H1 (cell line): ENCODE results near the gene SUCLG2. TPM values are rescaled to one million over a fixed set of nuclear protein-coding genes. Genes with fewer than 3 reads are reported as not detected.

Experiments
- CTCF ChIA-PET: fragments of 300-600 bp; sonication (Branson Sonifier 250); formaldehyde crosslinking; loops from one replicate; lab custom pipeline; 2021; ENCODE audit not compliant: partially characterized antibody; lab: Charles Lee
- POLR2A ChIA-PET: fragments of 300-600 bp; sonication (Branson Sonifier 250); formaldehyde crosslinking; loops from one replicate; lab custom pipeline; 2021; ENCODE audit warnings: inconsistent platforms; ENCODE audit not compliant: partially characterized antibody; lab: Charles Lee
- DNase-seq, 2 experiments: peaks; one replicate each; pipeline versions ENCODE4 v3.0.0 to v3.0.0-alpha.2; 2010 to 2022; ENCODE audit warnings: low spot score in 2 of 2, low read depth in 1 of 2, mixed read lengths in 1 of 2
- FAIRE-seq: peaks from 2 replicates; lab custom pipeline; 2011; peaks lifted over from hg19 to GRCh38; lab: Jason Lieb, UNC
- H2AFZ ChIP-seq: 2 replicates; pipeline ENCODE4 v1.8.1; 2012; ENCODE audit warnings: low read length, inconsistent platforms
- H2AK5ac ChIP-seq: 2 replicates; pipeline ENCODE4 v1.6.1; 2013; ENCODE audit warnings: low read depth, low read length
- H2BK120ac ChIP-seq: replicated peaks from 2 replicates; pipeline ENCODE3; 2013; ENCODE audit warnings: low read depth, low read length, inconsistent platforms
- H2BK12ac ChIP-seq: 2 replicates; pipeline ENCODE4 v1.6.1; 2013; ENCODE audit warnings: low read depth, low read length
- H2BK15ac ChIP-seq: 2 replicates; pipeline ENCODE4 v1.6.1; 2013; ENCODE audit warnings: low read length
- H2BK20ac ChIP-seq: 2 replicates; pipeline ENCODE4 v1.6.1; 2013; ENCODE audit warnings: low read length
- H2BK5ac ChIP-seq: 2 replicates; pipeline ENCODE4 v1.6.1; 2013; ENCODE audit warnings: low read depth, low read length
- H3K14ac ChIP-seq: 2 replicates; pipeline ENCODE4 v1.6.1; 2013; ENCODE audit warnings: inconsistent platforms; ENCODE audit not compliant: insufficient read length
- H3K18ac ChIP-seq: 2 replicates; pipeline ENCODE4 v1.6.1; 2013; ENCODE audit warnings: low read length; ENCODE audit errors: extremely low read depth
- H3K23ac ChIP-seq: 2 replicates; pipeline ENCODE4 v1.6.1; 2013; ENCODE audit warnings: inconsistent platforms; ENCODE audit not compliant: insufficient read length
- H3K23me2 ChIP-seq: 2 replicates; pipeline ENCODE4 v1.6.1; 2013; ENCODE audit warnings: low read depth, low read length
- H3K27ac ChIP-seq: 2 replicates; pipeline ENCODE4 v1.6.1; 2011; ENCODE audit warnings: low read depth, low read length, inconsistent platforms
- H3K27me3 ChIP-seq, 4 experiments: replicated peaks in 1 of 4; 1 replicate in 1 of 4; 2 replicates in 3 of 4; pipeline versions ENCODE4 v1.6.1 to v1.8.1; 2011 to 2013; ENCODE audit warnings: low read length in 3 of 4, mild to moderate bottlenecking in 3 of 4, inconsistent platforms in 2 of 4, mixed read lengths in 2 of 4, moderate library complexity in 1 of 4; ENCODE audit not compliant: control insufficient read depth in 3 of 4, insufficient read depth in 3 of 4; ENCODE audit errors: extremely low read depth in 1 of 4
- H3K36me3 ChIP-seq, 4 experiments: 2 replicates each; pipeline versions ENCODE4 v1.6.1 to v1.8.1; 2011 to 2013; ENCODE audit warnings: mild to moderate bottlenecking in 4 of 4, low read length in 3 of 4, moderate library complexity in 2 of 4, control low read depth in 1 of 4, inconsistent platforms in 1 of 4; ENCODE audit not compliant: insufficient read depth in 4 of 4, control insufficient read depth in 2 of 4
- H3K4ac ChIP-seq: replicated peaks from 2 replicates; pipeline ENCODE3; 2013; ENCODE audit warnings: low read length, low read depth, mixed read lengths, inconsistent platforms; ENCODE audit not compliant: insufficient read length
- H3K4me1 ChIP-seq, 4 experiments: replicated peaks in 1 of 4; 1 replicate in 1 of 4; 2 replicates in 3 of 4; pipeline versions ENCODE4 v1.6.1 to v1.8.1; 2011 to 2013; ENCODE audit warnings: low read length in 3 of 4, inconsistent platforms in 2 of 4, mixed read lengths in 1 of 4; ENCODE audit not compliant: insufficient read depth in 4 of 4, control insufficient read depth in 3 of 4
- H3K4me2 ChIP-seq, 2 experiments: 2 replicates each; pipeline versions ENCODE4 v1.6.1 to v1.8.1; 2011 to 2013; ENCODE audit warnings: low read depth in 2 of 2, low read length in 2 of 2, control low read depth in 1 of 2, inconsistent platforms in 1 of 2, mild to moderate bottlenecking in 1 of 2; ENCODE audit not compliant: insufficient read depth in 1 of 2
- H3K4me3 ChIP-seq, 4 experiments: fragments of 200-600, 300-600 bp in 1 of 4; sonication (generic), shearing (Covaris generic), sonication (Bioruptor Twin) in 1 of 4; 2 replicates each; pipeline versions ENCODE4 v1.5.1 to v1.8.1; 2011 to 2016; ENCODE audit warnings: low read length in 4 of 4, low read depth in 3 of 4, control low read depth in 2 of 4, inconsistent platforms in 2 of 4, mild to moderate bottlenecking in 2 of 4, mixed read lengths in 1 of 4, moderate library complexity in 1 of 4; ENCODE audit not compliant: insufficient read depth in 2 of 4; ENCODE audit errors: extremely low read depth in 1 of 4
- H3K56ac ChIP-seq: replicated peaks from 2 replicates; pipeline ENCODE3; 2013; ENCODE audit warnings: low read depth, mild to moderate bottlenecking, mixed read lengths, low read length, inconsistent platforms; ENCODE audit not compliant: insufficient read length
- H3K79me1 ChIP-seq: 2 replicates; pipeline ENCODE4 v1.6.1; 2013; ENCODE audit warnings: low read depth, low read length, control low read depth
- H3K79me2 ChIP-seq, 2 experiments: 2 replicates each; pipeline versions ENCODE4 v1.6.1 to v1.8.1; 2012 to 2013; ENCODE audit warnings: low read length in 2 of 2, mild to moderate bottlenecking in 2 of 2, inconsistent platforms in 1 of 2; ENCODE audit not compliant: insufficient read depth in 2 of 2, control insufficient read depth in 1 of 2
- H3K9ac ChIP-seq, 4 experiments: replicated peaks in 1 of 4; 1 replicate in 1 of 4; 2 replicates in 3 of 4; pipeline versions ENCODE4 v1.6.1 to v1.8.1; 2011 to 2013; ENCODE audit warnings: low read depth in 3 of 4, low read length in 3 of 4, control low read depth in 2 of 4, mild to moderate bottlenecking in 2 of 4, moderate library complexity in 2 of 4, inconsistent platforms in 1 of 4; ENCODE audit errors: extremely low read depth in 1 of 4
- H3K9me3 ChIP-seq, 2 experiments: 2 replicates each; pipeline versions ENCODE4 v1.6.1 to v1.8.1; 2012 to 2013; ENCODE audit warnings: mild to moderate bottlenecking in 2 of 2, moderate library complexity in 2 of 2, control low read depth in 1 of 2, inconsistent platforms in 1 of 2, low read depth in 1 of 2, low read length in 1 of 2, mixed read lengths in 1 of 2; ENCODE audit not compliant: insufficient read depth in 2 of 2
- H4K20me1 ChIP-seq, 2 experiments: replicated peaks in 1 of 2; 2 replicates each; pipeline versions ENCODE3 to v1.8.1; 2011 to 2013; ENCODE audit warnings: inconsistent platforms in 2 of 2, low read length in 2 of 2, mild to moderate bottlenecking in 1 of 2; ENCODE audit not compliant: insufficient read depth in 2 of 2, control insufficient read depth in 1 of 2
- H4K5ac ChIP-seq: 2 replicates; pipeline ENCODE4 v1.6.1; 2013; ENCODE audit warnings: low read length, low read depth, mixed read lengths, inconsistent platforms; ENCODE audit not compliant: insufficient read length
- H4K8ac ChIP-seq: 2 replicates; pipeline ENCODE4 v1.8.0; 2013; ENCODE audit warnings: mild to moderate bottlenecking, moderate library complexity, low read length, inconsistent platforms; ENCODE audit not compliant: insufficient read depth; ENCODE audit errors: extremely low read depth
- H4K91ac ChIP-seq: replicated peaks from 2 replicates; pipeline ENCODE3; 2013; ENCODE audit warnings: low read length, mixed read lengths, inconsistent platforms; ENCODE audit not compliant: insufficient read length
- E2F6 ChIP-seq: IDR thresholded peaks from 2 replicates; pipeline ENCODE4 v1.6.1; 2012; ENCODE audit warnings: inconsistent platforms
- EZH2 ChIP-seq: fragments of 200-600 bp; sonication (generic); IDR thresholded peaks from 2 replicates; pipeline ENCODE4 v1.7.1; 2012; ENCODE audit warnings: low read depth, mild to moderate bottlenecking, moderate library complexity, low read length, inconsistent platforms; ENCODE audit not compliant: severe bottlenecking
- KDM5A ChIP-seq: fragments of 200-600 bp; IDR thresholded peaks from 2 replicates; pipeline ENCODE4 v1.7.1; 2012; ENCODE audit warnings: mild to moderate bottlenecking, low read length, inconsistent platforms, mixed read lengths
- MAFK ChIP-seq: IDR thresholded peaks from 2 replicates; pipeline ENCODE4 v1.6.1; 2012; ENCODE audit warnings: low read depth, mild to moderate bottlenecking, improper control_type of control experiment, low read length
- MAX ChIP-seq: IDR thresholded peaks from 2 replicates; pipeline ENCODE4 v1.6.1; 2012; ENCODE audit warnings: inconsistent platforms
- NRF1 ChIP-seq: IDR thresholded peaks from 2 replicates; pipeline ENCODE4 v1.6.1; 2011; ENCODE audit warnings: mild to moderate bottlenecking, low read depth, low read length, improper control_type of control experiment
- SAP30 ChIP-seq: fragments of 300-600 bp; sonication (generic); IDR thresholded peaks from 2 replicates; pipeline ENCODE4 v1.7.1; 2012; ENCODE audit warnings: low read length, moderate library complexity, mild to moderate bottlenecking, inconsistent platforms; ENCODE audit not compliant: insufficient read depth, insufficient replicate concordance
- TAF1 ChIP-seq: IDR thresholded peaks from 2 replicates; pipeline ENCODE4 v1.6.1; 2011; ENCODE audit warnings: mild to moderate bottlenecking, low read depth, low read length
- USF2 ChIP-seq: IDR thresholded peaks from 2 replicates; pipeline ENCODE4 v1.6.1; 2011; ENCODE audit warnings: low read length, improper control_type of control experiment
- ZNF274 ChIP-seq: IDR thresholded peaks from 2 replicates; pipeline ENCODE4 v1.7.0; 2012; ENCODE audit warnings: low read length, borderline replicate concordance; ENCODE audit errors: extremely low read depth
- WGBS, 2 experiments: shearing (Covaris generic) in 1 of 2; methylation state at CpG; one replicate each; pipeline versions ENCODE4 v1.1.6 to v1.1.7; 2013 to 2015; ENCODE audit warnings: low lambda C conversion rate in 2 of 2, mixed read lengths in 2 of 2, inconsistent platforms in 1 of 2, low coverage in 1 of 2, missing lambda C conversion rate in 1 of 2; ENCODE audit not compliant: insufficient replicate concordance in 2 of 2, insufficient coverage in 1 of 2, insufficient read length in 1 of 2; ENCODE audit errors: extremely low coverage in 1 of 2, missing lambda C conversion rate in 1 of 2; 5-methylcytosine and 5-hydroxymethylcytosine counted together
- polyA plus RNA-seq, 7 experiments: library from polyadenylated mRNA; depleted of rRNA in 3 of 7; stranded (reverse) in 5 of 7; unstranded in 2 of 7; fragments of >200 nt in 5 of 7; fragments of 200-250 nt in 2 of 7; gene quantifications; 1 replicate in 5 of 7; 2 replicates in 1 of 7; 4 replicates in 1 of 7; pipeline versions ENCODE4 v1.2.1 to v1.2.3, GENCODE V29; 2011 to 2013; ENCODE audit warnings: missing spikeins in 2 of 7, mixed read lengths in 2 of 7
- total RNA-seq: library from RNA; stranded (reverse); fragmentation: NEBNext Ultra II Directional; extraction: Animal tissue kit (Norgen Biotek cat#: 25700); gene quantifications from 2 replicates; pipeline ENCODE4 v1.2.1, GENCODE V29; 2021

SUCLG2 gene
- total and polyA plus RNA-seq, 2 of the 8 experiments (the other 6 are each of a cell fraction or from before 2014, with no cell fraction given) = 12.9 to 46.2 TPM

- Histone ChIP-seq H4K8ac (no peak overlapping the region), H3K79me2 (peaks cover 0 to 13% of the 10 kb centered on the region in 2 experiments; a peak in 3 of 4 replicates), H3K4me2 (no peak overlapping the region; a peak in 1 of 4 replicates), H3K9me3 (no peaks in the 10 kb centered on the region), H3K79me1 (peaks cover 6% of the 10 kb centered on the region; the same call in 1 of the 2 replicates), H3K56ac (no peak overlapping the region), H3K23me2 (no peaks in the 10 kb centered on the region), H3K14ac (no peak overlapping the region), H2BK20ac (no peak overlapping the region), H4K91ac (no peak overlapping the region), H4K20me1 (no peaks in the 10 kb centered on the region), H3K4ac (no peak overlapping the region), H2BK15ac (no peak overlapping the region), H3K18ac (0 out of 2 replicates have a peak overlapping the region, but pooled peaks have one; percentile 0), H3K36me3 (no peaks in the 10 kb centered on the region), H3K4me3 (no peak overlapping the region), H3K23ac (no peak overlapping the region), H2AK5ac (0 out of 2 replicates have a peak overlapping the region, but pooled peaks have one; percentile 32), H4K5ac (no peak overlapping the region), H3K4me1 (peaks cover 0 to 15% (median 9%) of the 10 kb centered on the region in 4 experiments; a peak in 5 of 7 replicates), H3K27me3 (no peaks in the 10 kb centered on the region), H2AFZ (no peak overlapping the region), H2BK12ac (no peak overlapping the region), H3K9ac (no peak overlapping the region), H2BK120ac (no peak overlapping the region), H3K27ac (no peak overlapping the region), H2BK5ac (no peak overlapping the region)
- FAIRE-seq (no peak), DNase-seq (no peak)
- ChIA-PET CTCF (interaction anchor here (0.9 kb wide), 1 partner anchor 251 kb away, joined by 3 read pairs; no protein-coding TSS in a partner anchor), POLR2A (interaction anchor here (1.3 kb wide), 1 partner anchor 20 kb away, joined by 4 read pairs; no protein-coding TSS in a partner anchor)
- WGBS, 2 experiments = 78% methylated on average over 6 of the region's 6 CpGs; no CpG with 5 or more reads in 1 of the 2 experiments
- TF ChIP-seq SAP30 (no peak), ZNF274 (no peak), MAX (no peak), TAF1 (no peak), E2F6 (no peak), USF2 (no peak), NRF1 (no peak), KDM5A (no peak), EZH2 (no peak), MAFK (no peak)
Measured at GRCh38 chr3:67630666-67631362, 23.6 kb downstream of the SUCLG2 start.
